GM04503 (cell line): Measurements from ENCODE around the gene CPAMD8.

Source experiments
- DNase-seq: peaks from one replicate; pipeline ENCODE4 v3.0.0-alpha.2; 2012; ENCODE audit warnings: low read depth

Gene CPAMD8

GRCh38 chr19:16920816-16921529 is 105.6 kb downstream of the CPAMD8 start:
- DNase-seq, result peak; percentile 42

GRCh38 chr19:16919496-16919895 is 107.1 kb downstream of the CPAMD8 start:
- DNase-seq, result no peak

DNA sequence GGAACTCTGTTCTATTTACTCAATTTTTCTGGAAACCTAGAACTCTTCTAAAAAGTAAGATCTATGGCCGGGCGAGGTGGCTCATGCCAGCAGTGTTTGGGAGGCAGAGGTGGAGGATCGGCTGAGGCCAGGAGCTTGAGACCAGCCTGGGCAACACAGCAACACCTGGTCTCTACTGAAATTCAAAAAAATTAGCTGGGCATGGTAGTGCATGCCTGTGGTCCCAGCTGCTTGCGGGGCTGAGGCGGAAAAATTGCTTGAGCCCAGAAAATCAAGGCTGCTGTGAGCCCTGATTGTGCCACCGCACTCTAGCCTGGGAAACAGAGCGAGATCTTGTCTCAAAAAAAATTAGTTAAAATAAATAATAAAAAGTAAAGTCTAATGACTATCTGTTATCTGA is 109.2 kb downstream of the CPAMD8 start:
- DNase-seq, result no peak

- no peak for DNase-seq
Measured at GRCh38 chr19:16915734-16916133, 110.9 kb downstream of the CPAMD8 start.

- no peak for DNase-seq
Measured at GRCh38 chr19:16915135-16915534, 111.5 kb downstream of the CPAMD8 start.

GRCh38 chr19:16914421-16914820 is 112.2 kb downstream of the CPAMD8 start:
- DNase-seq, result no peak

GRCh38 chr19:16912780-16913179 is 113.8 kb downstream of the CPAMD8 start:
- DNase-seq, result no peak

- DNase-seq, result no peak
Measured at GRCh38 chr19:16911046-16911445, 115.6 kb downstream of the CPAMD8 start.

GRCh38 chr19:16908759-16909158 is 117.9 kb downstream of the CPAMD8 start:
- DNase-seq, result no peak

DNA sequence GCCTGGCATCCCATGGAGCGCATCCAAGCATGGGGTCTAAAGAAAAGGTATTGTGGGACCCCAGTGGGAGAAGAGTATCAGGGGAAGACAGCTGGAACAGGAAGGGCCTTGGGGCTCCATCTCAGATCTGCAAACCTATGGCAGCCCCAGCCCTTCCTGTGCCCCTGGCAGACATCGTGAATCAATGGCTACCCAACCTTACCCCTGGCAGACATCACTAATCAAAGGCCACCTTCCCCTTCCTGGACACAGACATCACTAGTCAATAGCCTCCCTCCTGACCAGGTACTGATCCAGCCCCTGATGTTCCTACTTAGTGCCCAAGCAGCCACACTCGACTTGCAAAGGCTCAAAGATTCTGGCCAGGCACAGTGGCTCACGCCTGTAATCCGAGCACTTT is 122.0 kb downstream of the CPAMD8 start:
- DNase-seq, result no peak

- no peak for DNase-seq
Measured at GRCh38 chr19:16903347-16903746, 123.3 kb downstream of the CPAMD8 start.

- DNase-seq, result no peak
Measured at GRCh38 chr19:16902545-16902944, 124.1 kb downstream of the CPAMD8 start.

- DNase-seq, result no peak
Measured at GRCh38 chr19:16901491-16902175, 125.0 kb downstream of the CPAMD8 start.

DNA sequence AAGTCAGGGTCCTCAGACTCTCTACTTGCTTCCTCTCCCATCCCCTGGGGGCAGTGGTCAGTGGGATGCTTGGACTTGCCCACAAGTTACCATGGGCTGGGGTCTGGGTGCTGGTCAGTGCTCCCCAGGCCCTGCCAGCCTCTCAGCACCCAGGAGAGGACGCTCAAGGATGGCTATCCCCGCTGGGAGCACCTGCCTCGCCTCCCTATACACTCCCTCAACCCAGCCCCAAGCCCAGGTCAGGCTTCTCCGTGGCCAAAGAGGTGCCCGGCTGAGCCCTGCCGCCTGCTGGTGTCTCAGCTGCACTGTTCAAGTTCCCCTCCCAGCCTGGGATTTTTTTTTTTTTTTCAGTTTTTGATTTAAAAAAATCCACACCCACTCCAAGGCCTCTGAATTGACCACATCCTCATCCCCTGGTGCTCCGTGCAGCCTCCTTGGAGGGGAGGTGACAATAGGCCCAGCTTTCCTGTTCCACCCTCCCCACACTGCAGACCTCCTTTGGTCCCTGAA is 127.0 kb downstream of the CPAMD8 start:
- no peak for DNase-seq

- no peak for DNase-seq
Measured at GRCh38 chr19:16898361-16899015, 128.1 kb downstream of the CPAMD8 start.

DNA sequence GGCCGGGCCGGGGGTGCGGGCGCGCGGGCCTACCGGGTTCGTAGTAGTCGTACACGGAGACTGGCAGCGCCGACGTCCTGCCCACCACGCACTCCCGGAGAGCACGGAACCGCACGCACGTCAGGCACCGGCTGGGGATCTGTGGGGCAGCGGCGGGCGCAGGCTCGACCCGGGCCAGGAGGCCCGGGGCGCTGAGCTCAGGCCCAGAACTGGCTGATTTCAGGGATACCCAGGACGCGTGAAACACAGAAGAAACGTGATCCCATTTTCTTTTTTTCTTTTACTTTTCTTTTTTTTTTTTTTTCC is 128.8 kb downstream of the CPAMD8 start:
- DNase-seq, result no peak

- DNase-seq, result peak; percentile 49
Measured at GRCh38 chr19:16897029-16897855, 129.4 kb downstream of the CPAMD8 start.

- DNase-seq, result no peak
Measured at GRCh38 chr19:16896146-16897028, 130.2 kb downstream of the CPAMD8 start.

GRCh38 chr19:16895467-16896145 is 131.0 kb downstream of the CPAMD8 start:
- DNase-seq, result no peak

- no peak for DNase-seq
Measured at GRCh38 chr19:16894080-16894479, 132.5 kb downstream of the CPAMD8 start.

DNA sequence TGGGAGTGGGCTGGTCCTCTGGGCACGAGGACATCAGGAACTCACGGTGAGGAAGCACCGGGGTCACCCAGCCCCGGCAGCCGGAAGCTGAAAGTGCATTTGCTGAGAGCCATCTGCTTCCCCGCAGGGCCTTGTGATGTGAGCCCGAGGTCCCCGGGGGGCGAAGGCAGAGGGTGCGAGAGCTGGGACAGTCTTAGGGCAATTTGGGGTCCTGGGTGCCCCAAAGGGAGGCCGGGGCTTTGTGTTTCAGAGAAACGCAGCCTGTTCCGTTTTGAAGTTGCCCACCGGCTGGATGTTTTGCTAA is 133.0 kb downstream of the CPAMD8 start:
- DNase-seq, result no peak
